AG04449 (cell line): ENCODE data around the gene ZNF593OS.

ENCODE experiments used
- CTCF ChIA-PET: fragments of 350-600 bp; formaldehyde crosslinking; extraction: SDS; loops from one replicate; lab custom pipeline; 2021; ENCODE audit warnings: antibody characterized with exemption; lab: Yijun Ruan, JAX
- POLR2A ChIA-PET: fragments of 400-600, 350-600 bp; formaldehyde crosslinking; extraction: SDS; loops from one replicate; lab custom pipeline; 2020; ENCODE audit warnings: antibody characterized with exemption, inconsistent platforms; lab: Yijun Ruan, JAX
- DNase-seq: peaks from one replicate; pipeline ENCODE4 v3.0.0-alpha.2; 2010; ENCODE audit warnings: low read depth, low spot score
- H3K4me3 ChIP-seq: 2 replicates; pipeline ENCODE4 v1.5.1; 2011; ENCODE audit warnings: low read depth, mild to moderate bottlenecking, control low read depth, low read length
- CTCF ChIP-seq: IDR thresholded peaks from one replicate; pipeline ENCODE4 v1.5.1; 2011; ENCODE audit warnings: mild to moderate bottlenecking, moderate library complexity, low read length, control low read depth, inconsistent platforms; ENCODE audit not compliant: insufficient read depth; ENCODE audit errors: missing control alignments

The ZNF593OS gene

GRCh38 chr1:26169669-26170471 lies 1.8 kb downstream of the ZNF593OS start, which contains the start of gene ZNF593:
ZNF593 (plus strand) TSS chr1:26169908; CDS start chr1:26169984, 76 bp downstream.
- TF ChIP-seq CTCF, result peak; percentile 100
- ChIA-PET POLR2A (interaction anchor here (0.6 to 0.7 kb wide), 3 partner anchors 58 to 232 kb away, joined by 3 to 4 read pairs (median 4); partner anchors contain the start of gene PDIK1L), CTCF (interaction anchor here (0.6 to 6.1 kb wide), 46 partner anchors 8 to 247 kb away, joined by 3 to 39 read pairs (median 5); partner anchors contain the start of genes CATSPER4, CD52, CEP85 and CNKSR1)
- DNase-seq, result peak; percentile 19
- H3K4me3 ChIP-seq, result peak within 1 kb of the TSS; percentile 93

- ChIA-PET CTCF (interaction anchor here (0.6 to 6.1 kb wide), 38 partner anchors 8 to 248 kb away, joined by 3 to 39 read pairs (median 5); partner anchors contain the start of genes CATSPER4, CEP85 and CNKSR1), POLR2A (interaction anchor here (0.6 kb wide), 2 partner anchors 153 to 232 kb away, joined by 4 read pairs; no protein-coding TSS in a partner anchor)
- TF ChIP-seq CTCF, result no peak
- no peak for DNase-seq
- H3K4me3 ChIP-seq, result peak overlapping the region; percentile 93
Measured at GRCh38 chr1:26169198-26169554, 2.5 kb downstream of the ZNF593OS start.

GRCh38 chr1:26168410-26169197 lies 3.0 kb downstream of the ZNF593OS start, which contains the start of gene C1orf232:
C1orf232 (minus strand) TSS chr1:26168963; CDS start chr1:26168499, 464 bp downstream.
- POLR2A ChIA-PET, result no interaction called here
- H3K4me3 ChIP-seq, result peak within 1 kb of the TSS; percentile 93
- DNase-seq, result no peak
- TF ChIP-seq CTCF, result no peak
- CTCF ChIA-PET, result interaction anchor here (0.9 to 6.1 kb wide), 19 partner anchors 11 to 222 kb away, joined by 3 to 39 read pairs (median 6); partner anchors contain the start of genes CATSPER4, CEP85 and EXTL1

- ChIA-PET CTCF (interaction anchor here (1.2 to 6.1 kb wide), 5 partner anchors 60 to 229 kb away, joined by 3 to 36 read pairs (median 8); no protein-coding TSS in a partner anchor), POLR2A (no interaction called here)
- DNase-seq, result no peak
- no peak overlapping the region for H3K4me3 ChIP-seq
- no peak for TF ChIP-seq CTCF
Measured at GRCh38 chr1:26166719-26167281, 4.8 kb downstream of the ZNF593OS start.

GRCh38 chr1:26164861-26165842 lies 6.5 kb downstream of the ZNF593OS start:
- ChIA-PET POLR2A (no interaction called here), CTCF (interaction anchor here (0.7 to 6.1 kb wide), 16 partner anchors 10 to 157 kb away, joined by 3 to 36 read pairs (median 6); partner anchors contain the start of gene CEP85)
- TF ChIP-seq CTCF, result no peak
- DNase-seq, result no peak
- H3K4me3 ChIP-seq, result no peak overlapping the region
